Esophagus muscularis mucosa (tissue), 4 donors: ENCODE data around the gene PMAIP1.

ENCODE experiments used
- CTCF ChIP-seq, 3 experiments: fragments of 200-600 bp in 2 of 3; fragments of 450-650 bp in 1 of 3; sonication (generic) in 2 of 3; IDR thresholded peaks; one replicate each; pipeline ENCODE4 v1.5.1; 2017 to 2019; ENCODE audit warnings: antibody characterized with exemption in 3 of 3, mild to moderate bottlenecking in 2 of 3, moderate library complexity in 1 of 3
- EP300 ChIP-seq: sonication (generic); formaldehyde crosslinking; IDR thresholded peaks from one replicate; pipeline ENCODE4 v1.6.1; 2017; ENCODE audit warnings: antibody characterized with exemption
- POLR2A ChIP-seq: fragments of 450-650 bp; IDR thresholded peaks from one replicate; pipeline ENCODE4 v1.6.1; 2017; ENCODE audit warnings: antibody characterized with exemption, moderate library complexity, mild to moderate bottlenecking, low read depth
- POLR2AphosphoS5 ChIP-seq, 2 donors: sonication (generic); formaldehyde crosslinking; IDR thresholded peaks; one replicate each; pipeline ENCODE4 v1.6.1; 2017; ENCODE audit warnings: antibody characterized with exemption in 2 of 2

GRCh38 chr18:59951591-59951990 lies 51.8 kb downstream of the PMAIP1 start:
- no peak for TF ChIP-seq CTCF (IDR thresholded peaks at IDR 0.05)
- TF ChIP-seq POLR2AphosphoS5 (IDR thresholded peaks at IDR 0.05) = no peak
- TF ChIP-seq POLR2A = no peak
- no peak for TF ChIP-seq EP300
